Activated naive CD4-positive, alpha-beta T cell treated with anti-CD3 and anti-CD28 coated beads, Interleukin-2, amount 10 ng/mL, durations not matched to agents 7 days and 5 days (primary cell): ENCODE measurements around the gene LRRC9.
"Not testable (repeated sequence)": the region's sequence is repeated elsewhere in the genome, so short reads cannot be mapped to it uniquely, and the experiment has no call there.

Source experiments
- CTCF ChIA-PET: fragments of 350-600 bp; sonication (Branson Sonifier 250); formaldehyde crosslinking; loops from one replicate; lab custom pipeline; 2021; ENCODE audit warnings: antibody characterized with exemption; lab: Charles Lee
- DNase-seq: peaks from one replicate; pipeline ENCODE4 v3.0.0-alpha.2; 2020
- H3K27ac Mint-ChIP-seq: one replicate; pipeline ENCODE4 v1.8.0; 2021; ENCODE audit warnings: mild to moderate bottlenecking, moderate library complexity, mixed read lengths
- H3K27me3 Mint-ChIP-seq: one replicate; pipeline ENCODE4 v1.8.0; 2021; ENCODE audit warnings: mild to moderate bottlenecking, mixed read lengths
- H3K36me3 Mint-ChIP-seq: one replicate; pipeline ENCODE4 v1.8.0; 2021; ENCODE audit warnings: mixed read lengths
- H3K4me1 Mint-ChIP-seq: one replicate; pipeline ENCODE4 v1.8.0; 2021; ENCODE audit warnings: mixed read lengths
- H3K4me3 Mint-ChIP-seq: one replicate; pipeline ENCODE4 v1.8.0; 2021; ENCODE audit warnings: mild to moderate bottlenecking, moderate library complexity, mixed read lengths
- H3K9me3 Mint-ChIP-seq: one replicate; pipeline ENCODE4 v1.8.0; 2021; ENCODE audit warnings: mixed read lengths

The LRRC9 gene

GRCh38 chr14:59983048-59983447 lies 63.1 kb downstream of the LRRC9 start:
- Mint-ChIP-seq H3K9me3 (no peaks in the 10 kb centered on the region), H3K27ac (no peak overlapping the region), H3K27me3 (no peaks in the 10 kb centered on the region), H3K4me1 (no peaks in the 10 kb centered on the region), H3K36me3 (no peaks in the 10 kb centered on the region), H3K4me3 (no peak overlapping the region)
- DNase-seq: no peak
- CTCF ChIA-PET: no interaction called here

- H3K9me3 Mint-ChIP-seq: no peaks in the 10 kb centered on the region
- H3K27me3 Mint-ChIP-seq: peaks cover 8% of the 10 kb centered on the region
- H3K36me3 Mint-ChIP-seq: no peaks in the 10 kb centered on the region
- H3K4me1 Mint-ChIP-seq: no peaks in the 10 kb centered on the region
- no peak overlapping the region for H3K4me3 Mint-ChIP-seq
- H3K27ac Mint-ChIP-seq: no peak overlapping the region
- CTCF ChIA-PET: no interaction called here
- no peak for DNase-seq
These were observed 66.7 kb downstream of the LRRC9 start for GRCh38 chr14:59986556-59987059.

GRCh38 chr14:59997449-59997848 lies 77.5 kb downstream of the LRRC9 start:
- Mint-ChIP-seq H3K4me1 (no peaks in the 10 kb centered on the region), H3K27me3 (no peaks in the 10 kb centered on the region), H3K36me3 (no peaks in the 10 kb centered on the region), H3K4me3 (no peak overlapping the region), H3K27ac (no peak overlapping the region), H3K9me3 (no peaks in the 10 kb centered on the region)
- no peak for DNase-seq
- CTCF ChIA-PET: no interaction called here

- H3K4me3 Mint-ChIP-seq: no peak overlapping the region
- CTCF ChIA-PET: no interaction called here
- no peak overlapping the region for H3K27ac Mint-ChIP-seq
- H3K4me1 Mint-ChIP-seq: no peaks in the 10 kb centered on the region
- H3K27me3 Mint-ChIP-seq: no peaks in the 10 kb centered on the region
- H3K9me3 Mint-ChIP-seq: no peaks in the 10 kb centered on the region
- DNase-seq: no peak
- H3K36me3 Mint-ChIP-seq: no peaks in the 10 kb centered on the region
These were observed 78.0 kb downstream of the LRRC9 start for GRCh38 chr14:59997966-59998365.

DNA sequence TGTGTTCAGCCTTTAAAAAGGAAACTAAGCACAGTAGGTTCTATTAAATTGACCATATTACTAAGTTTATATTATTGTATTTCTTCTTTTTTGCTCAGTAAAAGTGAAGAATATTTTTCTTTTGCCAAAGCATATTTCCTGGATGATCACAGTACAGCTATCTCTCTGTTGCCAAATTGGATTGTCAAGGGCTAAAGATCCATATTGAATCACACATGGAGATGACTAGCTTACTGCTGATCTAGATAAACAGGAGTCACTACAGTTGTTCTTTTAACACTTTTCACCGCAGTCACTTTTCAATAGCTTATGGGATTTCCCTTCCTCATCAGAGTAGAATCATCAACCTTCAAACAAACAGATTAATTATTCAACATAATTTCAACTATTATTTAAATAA lies 78.6 kb downstream of the LRRC9 start:
- H3K27me3 Mint-ChIP-seq: no peaks in the 10 kb centered on the region
- CTCF ChIA-PET: no interaction called here
- H3K9me3 Mint-ChIP-seq: no peaks in the 10 kb centered on the region
- no peak overlapping the region for H3K27ac Mint-ChIP-seq
- no peak overlapping the region for H3K4me3 Mint-ChIP-seq
- no peak for DNase-seq
- H3K4me1 Mint-ChIP-seq: no peaks in the 10 kb centered on the region
- H3K36me3 Mint-ChIP-seq: no peaks in the 10 kb centered on the region

DNA sequence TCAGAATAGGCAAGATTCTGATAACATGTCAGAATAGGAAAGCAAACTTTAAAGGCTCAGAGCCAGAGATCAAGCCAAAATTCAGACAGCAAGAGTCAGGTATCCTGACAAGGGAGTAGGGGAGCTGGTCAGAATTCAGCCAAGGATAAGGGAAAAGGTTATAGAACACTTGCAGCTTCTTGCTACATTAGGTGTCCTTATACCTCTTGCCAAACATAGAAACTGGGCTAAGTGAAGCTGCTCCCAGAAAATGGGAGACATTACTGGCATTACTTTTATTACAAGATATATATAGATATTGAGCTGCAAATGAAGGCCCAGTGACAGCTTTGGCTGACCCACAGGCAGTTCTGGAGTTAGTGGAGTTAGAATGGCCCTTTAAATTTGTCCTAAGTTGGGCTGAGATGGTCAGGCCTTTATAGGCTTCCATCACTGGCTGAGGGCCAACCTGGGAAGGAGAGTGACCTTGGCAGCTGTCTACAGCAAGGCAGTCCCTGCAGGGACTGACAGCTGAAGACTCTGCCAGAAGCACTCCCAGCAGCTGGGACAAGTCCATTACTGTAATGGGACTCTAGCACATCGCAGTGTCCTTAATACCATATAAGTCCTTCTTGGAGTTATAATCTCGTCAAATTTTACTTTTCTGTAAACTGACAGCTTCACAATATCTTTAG lies 83.0 kb downstream of the LRRC9 start:
- no peaks in the 10 kb centered on the region for H3K27me3 Mint-ChIP-seq
- no peaks in the 10 kb centered on the region for H3K4me1 Mint-ChIP-seq
- CTCF ChIA-PET: no interaction called here
- H3K36me3 Mint-ChIP-seq: no peaks in the 10 kb centered on the region
- no peaks in the 10 kb centered on the region for H3K9me3 Mint-ChIP-seq
- H3K27ac Mint-ChIP-seq: no peak overlapping the region
- no peak overlapping the region for H3K4me3 Mint-ChIP-seq
- no peak for DNase-seq

GRCh38 chr14:60003991-60004390 lies 84.0 kb downstream of the LRRC9 start:
- CTCF ChIA-PET: no interaction called here
- Mint-ChIP-seq H3K27me3 (no peaks in the 10 kb centered on the region), H3K27ac (no peak overlapping the region), H3K4me1 (no peaks in the 10 kb centered on the region), H3K9me3 (no peaks in the 10 kb centered on the region), H3K36me3 (no peaks in the 10 kb centered on the region), H3K4me3 (no peak overlapping the region)
- no peak for DNase-seq

DNA sequence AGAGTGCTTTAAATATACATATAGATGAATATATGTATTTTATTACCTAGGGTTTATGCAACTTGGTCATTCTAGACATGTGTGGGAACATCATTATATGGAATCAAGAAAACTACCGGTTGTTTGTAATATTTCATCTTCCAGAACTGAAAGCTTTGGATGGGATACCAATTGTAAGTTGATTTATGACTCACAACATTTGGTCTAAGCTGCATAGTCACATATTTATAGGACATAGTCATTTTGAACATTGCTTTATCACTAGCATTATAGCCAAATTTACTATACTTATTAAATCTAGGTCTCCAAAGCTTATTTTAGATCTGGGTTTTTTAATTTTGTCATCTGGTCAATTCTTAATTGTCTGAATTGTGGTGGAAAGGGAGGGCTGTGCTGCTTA lies 88.1 kb downstream of the LRRC9 start:
- H3K4me3 Mint-ChIP-seq: no peak overlapping the region
- CTCF ChIA-PET: no interaction called here
- H3K27me3 Mint-ChIP-seq: no peaks in the 10 kb centered on the region

GRCh38 chr14:60010263-60010662 lies 90.3 kb downstream of the LRRC9 start:
- DNase-seq, CTCF ChIA-PET, H3K27me3 Mint-ChIP-seq, H3K27ac Mint-ChIP-seq, H3K4me1 Mint-ChIP-seq, H3K9me3 Mint-ChIP-seq, H3K36me3 Mint-ChIP-seq, H3K4me3 Mint-ChIP-seq: not testable (repeated sequence)

More for the DNA sequence above, 88.1 kb downstream of the LRRC9 start:
- H3K9me3 Mint-ChIP-seq: peaks cover 4% of the 10 kb centered on the region
- no peak for DNase-seq
- H3K36me3 Mint-ChIP-seq: no peaks in the 10 kb centered on the region
- no peaks in the 10 kb centered on the region for H3K4me1 Mint-ChIP-seq
- H3K27ac Mint-ChIP-seq: no peak overlapping the region

- Mint-ChIP-seq H3K27ac (no peak overlapping the region), H3K36me3 (no peaks in the 10 kb centered on the region), H3K9me3 (peaks cover 4% of the 10 kb centered on the region), H3K4me1 (no peaks in the 10 kb centered on the region), H3K4me3 (no peak overlapping the region), H3K27me3 (no peaks in the 10 kb centered on the region)
- CTCF ChIA-PET: no interaction called here
- DNase-seq: no peak
These were observed 94.5 kb downstream of the LRRC9 start for GRCh38 chr14:60014402-60014801.

GRCh38 chr14:60021619-60022018 lies 101.7 kb downstream of the LRRC9 start:
- CTCF ChIA-PET: no interaction called here

DNA sequence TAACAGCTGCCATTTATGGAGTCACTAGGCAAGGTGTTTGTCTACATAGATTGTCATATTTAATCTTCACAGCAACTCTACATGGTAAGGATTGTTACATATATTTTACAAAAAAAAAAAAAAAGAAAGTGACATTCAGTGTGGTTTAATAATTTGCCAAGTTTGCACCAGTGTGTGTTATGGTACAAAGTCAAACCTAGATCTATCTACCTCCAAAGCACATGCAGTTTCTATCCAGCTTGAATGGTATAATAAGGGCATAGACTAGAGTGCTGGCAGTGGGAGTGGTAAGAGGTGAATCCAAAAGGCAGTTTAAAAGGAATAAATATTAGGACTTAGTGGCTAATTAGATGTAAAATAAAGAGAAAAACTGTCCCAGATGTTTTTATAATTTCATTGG lies 105.6 kb downstream of the LRRC9 start:
- no peak for DNase-seq
- Mint-ChIP-seq H3K4me3 (no peak overlapping the region), H3K4me1 (no peaks in the 10 kb centered on the region), H3K27ac (no peak overlapping the region), H3K9me3 (no peaks in the 10 kb centered on the region), H3K36me3 (no peaks in the 10 kb centered on the region), H3K27me3 (no peaks in the 10 kb centered on the region)
- CTCF ChIA-PET: no interaction called here

More at GRCh38 chr14:60021619-60022018, 101.7 kb downstream of the LRRC9 start:
- Mint-ChIP-seq H3K4me3 (no peak overlapping the region), H3K36me3 (no peaks in the 10 kb centered on the region), H3K27ac (no peak overlapping the region), H3K9me3 (no peaks in the 10 kb centered on the region), H3K4me1 (no peaks in the 10 kb centered on the region), H3K27me3 (no peaks in the 10 kb centered on the region)
- DNase-seq: no peak

GRCh38 chr14:60035177-60035576 lies 115.2 kb downstream of the LRRC9 start:
- Mint-ChIP-seq H3K9me3 (no peaks in the 10 kb centered on the region), H3K4me1 (no peaks in the 10 kb centered on the region), H3K27me3 (no peaks in the 10 kb centered on the region), H3K27ac (no peak overlapping the region), H3K36me3 (no peaks in the 10 kb centered on the region), H3K4me3 (no peak overlapping the region)
- no peak for DNase-seq
- CTCF ChIA-PET: no interaction called here

- peaks cover 13% of the 10 kb centered on the region for H3K4me1 Mint-ChIP-seq
- H3K9me3 Mint-ChIP-seq, H3K27ac Mint-ChIP-seq, H3K4me3 Mint-ChIP-seq, H3K27me3 Mint-ChIP-seq, DNase-seq, H3K36me3 Mint-ChIP-seq, CTCF ChIA-PET: not testable (repeated sequence)
These were observed 128.0 kb downstream of the LRRC9 start for GRCh38 chr14:60047976-60048375.

DNA sequence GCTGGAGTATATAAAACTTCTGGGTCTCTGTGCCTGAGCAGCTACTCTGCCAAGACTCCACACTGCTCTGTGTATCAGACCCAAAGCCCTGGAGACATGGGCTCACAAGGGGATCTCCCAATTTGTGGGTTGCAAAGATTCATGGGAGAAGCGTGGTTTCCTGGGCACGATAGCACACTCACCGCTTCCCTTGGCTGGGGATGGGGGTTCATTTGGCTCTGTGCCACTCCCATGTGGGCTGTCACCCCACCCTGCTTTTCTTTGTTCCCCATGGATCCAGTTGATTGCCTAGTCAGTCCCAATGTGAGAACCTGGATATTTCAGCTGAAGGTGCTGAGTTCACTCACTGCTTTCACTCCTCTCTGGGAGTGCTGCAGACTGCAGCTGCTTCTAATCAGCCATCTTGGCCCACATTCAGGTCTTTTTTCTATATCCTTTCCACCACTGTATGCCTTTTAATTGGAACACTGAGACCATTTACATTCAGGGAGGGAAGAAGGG lies 131.8 kb downstream of the LRRC9 start:
- Mint-ChIP-seq H3K9me3 (no peaks in the 10 kb centered on the region), H3K27me3 (no peaks in the 10 kb centered on the region), H3K4me3 (no peak overlapping the region), H3K36me3 (no peaks in the 10 kb centered on the region), H3K27ac (no peak overlapping the region), H3K4me1 (peaks cover 13% of the 10 kb centered on the region)
- DNase-seq: peak; percentile 23
- CTCF ChIA-PET: interaction anchor here (0.6 kb wide), 1 partner anchor 26 kb away, joined by 3 read pairs; no protein-coding TSS in a partner anchor
